HepG2 (cell line): ENCODE measurements around the gene PRR5L.
"Not testable (repeated sequence)": the region's sequence is repeated elsewhere in the genome, so short reads cannot be mapped to it uniquely, and the experiment has no call there.

Source experiments
- BRCA1 ChIP-seq: sonication (generic); formaldehyde crosslinking; IDR thresholded peaks from 2 replicates; pipeline ENCODE4 v1.4.0; 2020; ENCODE audit warnings: missing genetic modification reagents
- TCF7 ChIP-seq: sonication (generic); IDR thresholded peaks from 2 replicates; pipeline ENCODE4 v1.6.1; 2016; ENCODE audit warnings: antibody characterized with exemption, low read depth
- ZIK1 ChIP-seq: sonication (generic); formaldehyde crosslinking; IDR thresholded peaks from 2 replicates; pipeline ENCODE4 v1.5.0; 2020; ENCODE audit warnings: mild to moderate bottlenecking, low read depth, missing genetic modification reagents, borderline replicate concordance
- ZNF468 ChIP-seq: sonication (generic); formaldehyde crosslinking; IDR thresholded peaks from 2 replicates; pipeline ENCODE4 v1.8.0; 2022; ENCODE audit warnings: mild to moderate bottlenecking, moderate library complexity, missing genetic modification reagents
- TF ChIP-seq, protein P1 (sequence below): sonication (generic); formaldehyde crosslinking; conservative IDR thresholded peaks from 2 replicates; pipeline ENCODE4 v1.4.0; 2020; ENCODE audit warnings: missing genetic modification reagents
- TF ChIP-seq, protein P2 (sequence below): sonication (generic); formaldehyde crosslinking; IDR thresholded peaks from 2 replicates; pipeline ENCODE4 v1.4.0; 2020; ENCODE audit warnings: missing genetic modification reagents

DNA sequence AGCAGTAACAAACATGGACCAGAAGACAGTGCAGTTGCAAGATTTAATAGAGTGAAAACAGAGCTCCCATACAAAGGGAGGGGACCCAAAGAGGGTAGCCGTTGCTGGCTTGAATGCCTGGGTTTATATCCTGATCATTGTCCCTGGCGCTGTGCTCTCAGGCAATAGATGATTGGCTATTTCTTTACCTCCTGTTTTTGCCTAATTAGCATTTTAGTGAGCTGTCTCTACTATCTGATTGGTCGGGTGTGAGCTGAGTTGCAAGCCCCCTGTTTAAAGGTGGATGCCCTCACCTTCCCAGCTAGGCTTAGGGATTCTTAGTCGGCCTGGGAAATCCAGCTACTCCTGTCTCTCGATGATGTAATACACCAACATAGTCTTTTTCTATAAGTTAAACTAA lies 29.3 kb downstream of the PRR5L start:
- not testable (repeated sequence) for TF ChIP-seq BRCA1 (CRISPR knock-in tag); TCF7; ZNF468; ZIK1 (CRISPR knock-in tag)
- TF ChIP-seq, protein P1, sequence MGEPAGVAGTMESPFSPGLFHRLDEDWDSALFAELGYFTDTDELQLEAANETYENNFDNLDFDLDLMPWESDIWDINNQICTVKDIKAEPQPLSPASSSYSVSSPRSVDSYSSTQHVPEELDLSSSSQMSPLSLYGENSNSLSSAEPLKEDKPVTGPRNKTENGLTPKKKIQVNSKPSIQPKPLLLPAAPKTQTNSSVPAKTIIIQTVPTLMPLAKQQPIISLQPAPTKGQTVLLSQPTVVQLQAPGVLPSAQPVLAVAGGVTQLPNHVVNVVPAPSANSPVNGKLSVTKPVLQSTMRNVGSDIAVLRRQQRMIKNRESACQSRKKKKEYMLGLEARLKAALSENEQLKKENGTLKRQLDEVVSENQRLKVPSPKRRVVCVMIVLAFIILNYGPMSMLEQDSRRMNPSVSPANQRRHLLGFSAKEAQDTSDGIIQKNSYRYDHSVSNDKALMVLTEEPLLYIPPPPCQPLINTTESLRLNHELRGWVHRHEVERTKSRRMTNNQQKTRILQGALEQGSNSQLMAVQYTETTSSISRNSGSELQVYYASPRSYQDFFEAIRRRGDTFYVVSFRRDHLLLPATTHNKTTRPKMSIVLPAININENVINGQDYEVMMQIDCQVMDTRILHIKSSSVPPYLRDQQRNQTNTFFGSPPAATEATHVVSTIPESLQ (CRISPR knock-in tag): not testable (repeated sequence)
- TF ChIP-seq, protein P2, sequence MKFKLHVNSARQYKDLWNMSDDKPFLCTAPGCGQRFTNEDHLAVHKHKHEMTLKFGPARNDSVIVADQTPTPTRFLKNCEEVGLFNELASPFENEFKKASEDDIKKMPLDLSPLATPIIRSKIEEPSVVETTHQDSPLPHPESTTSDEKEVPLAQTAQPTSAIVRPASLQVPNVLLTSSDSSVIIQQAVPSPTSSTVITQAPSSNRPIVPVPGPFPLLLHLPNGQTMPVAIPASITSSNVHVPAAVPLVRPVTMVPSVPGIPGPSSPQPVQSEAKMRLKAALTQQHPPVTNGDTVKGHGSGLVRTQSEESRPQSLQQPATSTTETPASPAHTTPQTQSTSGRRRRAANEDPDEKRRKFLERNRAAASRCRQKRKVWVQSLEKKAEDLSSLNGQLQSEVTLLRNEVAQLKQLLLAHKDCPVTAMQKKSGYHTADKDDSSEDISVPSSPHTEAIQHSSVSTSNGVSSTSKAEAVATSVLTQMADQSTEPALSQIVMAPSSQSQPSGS (CRISPR knock-in tag): not testable (repeated sequence)
